SK-N-SH (cell line): ENCODE measurements around the gene LILRA6. TPM values are rescaled to one million over a fixed set of nuclear protein-coding genes. Genes with fewer than 3 reads are reported as not detected.
"Not testable (repeated sequence)": the region's sequence is repeated elsewhere in the genome, so short reads cannot be mapped to it uniquely, and the experiment has no call there.

Experiments
- CTCF ChIA-PET: fragments of 300-600, 350-600 bp; formaldehyde crosslinking; extraction: SDS; loops from one replicate; lab custom pipeline; 2021; lab: Yijun Ruan, JAX
- POLR2A ChIA-PET: fragments of 350-600 bp; sonication (Branson Sonifier 250); formaldehyde crosslinking; extraction: SDS; loops from one replicate; lab custom pipeline; 2020; ENCODE audit warnings: antibody characterized with exemption, inconsistent platforms; lab: Yijun Ruan, JAX
- DNase-seq: peaks from one replicate; pipeline ENCODE4 v3.0.0; 2012
- H2AFZ ChIP-seq: fragments of 200-600 bp; sonication (generic); 2 replicates; pipeline ENCODE4 v1.8.1; 2016; ENCODE audit warnings: antibody characterized with exemption, mild to moderate bottlenecking, low read depth
- H3F3A ChIP-seq: fragments of 200-600 bp; sonication (generic); replicated peaks from 2 replicates; pipeline ENCODE3; 2016; ENCODE audit warnings: antibody characterized with exemption, mild to moderate bottlenecking; ENCODE audit not compliant: insufficient read depth
- H3K27ac ChIP-seq, 2 experiments: fragments of 200-500 bp in 1 of 2; fragments of 200-600 bp in 1 of 2; sonication (Bioruptor generic) in 1 of 2; sonication (generic), shearing (Covaris generic) in 1 of 2; 2 replicates each; pipeline versions ENCODE4 v1.5.1 to v1.6.1; 2014 to 2016; ENCODE audit warnings: low read depth in 2 of 2, inconsistent platforms in 1 of 2, low read length in 1 of 2, mild to moderate bottlenecking in 1 of 2, mixed read lengths in 1 of 2
- H3K27me3 ChIP-seq: fragments of 200-600 bp; sonication (generic), shearing (Covaris generic); 2 replicates; pipeline ENCODE4 v1.6.1; 2016; ENCODE audit warnings: mixed run types; ENCODE audit not compliant: insufficient read depth
- H3K36me3 ChIP-seq, 2 experiments: fragments of 200-500 bp in 1 of 2; fragments of 200-600 bp in 1 of 2; sonication (Bioruptor generic) in 1 of 2; sonication (generic) in 1 of 2; replicated peaks in 1 of 2; 2 replicates each; pipeline versions ENCODE3 to v1.5.1; 2014 to 2016; ENCODE audit warnings: low read length in 1 of 2, mild to moderate bottlenecking in 1 of 2; ENCODE audit not compliant: insufficient read depth in 2 of 2, control insufficient read depth in 1 of 2
- H3K4me1 ChIP-seq, 2 experiments: fragments of 200-500 bp in 1 of 2; fragments of 200-600 bp in 1 of 2; sonication (Bioruptor generic) in 1 of 2; sonication (generic), shearing (Covaris generic) in 1 of 2; 2 replicates each; pipeline versions ENCODE4 v1.5.1 to v1.6.1; 2014 to 2016; ENCODE audit warnings: low read depth in 1 of 2, low read length in 1 of 2, mixed run types in 1 of 2; ENCODE audit not compliant: insufficient read depth in 2 of 2, control insufficient read depth in 1 of 2
- H3K4me2 ChIP-seq: fragments of 200-600 bp; sonication (generic), shearing (Covaris generic); 2 replicates; pipeline ENCODE4 v1.6.1; 2017; ENCODE audit warnings: mixed run types
- H3K4me3 ChIP-seq, 2 experiments: fragments of 200-500 bp in 1 of 2; fragments of 200-600 bp in 1 of 2; sonication (Bioruptor generic) in 1 of 2; sonication (generic), shearing (Covaris generic) in 1 of 2; 2 replicates each; pipeline versions ENCODE4 v1.5.1 to v1.8.1; 2014 to 2016; ENCODE audit warnings: low read depth in 2 of 2, inconsistent platforms in 1 of 2, low read length in 1 of 2, mild to moderate bottlenecking in 1 of 2, mixed read lengths in 1 of 2, moderate library complexity in 1 of 2
- H3K79me2 ChIP-seq: fragments of 200-600 bp; sonication (generic); 2 replicates; pipeline ENCODE4 v1.8.1; 2017; ENCODE audit warnings: mild to moderate bottlenecking; ENCODE audit not compliant: insufficient read depth
- H3K9ac ChIP-seq: fragments of 200-600 bp; sonication (generic); 2 replicates; pipeline ENCODE4 v1.6.1; 2017; ENCODE audit warnings: mixed run types
- H3K9me2 ChIP-seq: fragments of 200-600 bp; sonication (generic); 2 replicates; pipeline ENCODE4 v1.6.1; 2017; ENCODE audit warnings: mixed run types
- H3K9me3 ChIP-seq: fragments of 200-600 bp; sonication (generic); 2 replicates; pipeline ENCODE4 v1.6.1; 2017; ENCODE audit warnings: mixed run types, mild to moderate bottlenecking, moderate library complexity
- H4K20me1 ChIP-seq: fragments of 200-600 bp; sonication (generic); 2 replicates; pipeline ENCODE4 v1.6.1; 2017; ENCODE audit warnings: mild to moderate bottlenecking, mixed run types; ENCODE audit not compliant: insufficient read depth
- CHD2 ChIP-seq: fragments of 150-350 bp; IDR thresholded peaks from 2 replicates; pipeline ENCODE4 v1.6.1; 2018; ENCODE audit warnings: low read length; ENCODE audit not compliant: partially characterized antibody
- EP300 ChIP-seq, 2 experiments: IDR thresholded peaks; 2 replicates each; pipeline versions ENCODE4 v1.4.0 to v1.6.1; 2012; ENCODE audit warnings: borderline replicate concordance in 1 of 2, low read depth in 1 of 2, low read length in 1 of 2
- NRF1 ChIP-seq: IDR thresholded peaks from 2 replicates; pipeline ENCODE4 v1.6.1; 2012; ENCODE audit warnings: low read depth, mild to moderate bottlenecking, low read length
- SIN3A ChIP-seq: IDR thresholded peaks from 2 replicates; pipeline ENCODE4 v1.6.1; 2012; ENCODE audit warnings: low read depth, mild to moderate bottlenecking, low read length, moderate library complexity, borderline replicate concordance
- TAF1 ChIP-seq: IDR thresholded peaks from 2 replicates; pipeline ENCODE4 v1.6.1; 2012; ENCODE audit warnings: low read depth, mild to moderate bottlenecking, low read length, moderate library complexity, borderline replicate concordance
- WGBS: methylation state at CpG from one replicate; pipeline ENCODE4 v1.1.6; 2017; ENCODE audit warnings: low lambda C conversion rate; 5-methylcytosine and 5-hydroxymethylcytosine counted together
- polyA plus RNA-seq, 3 experiments: library from polyadenylated mRNA; depleted of rRNA; stranded (reverse); fragments of >200 nt; gene quantifications; 2 replicates each; pipeline ENCODE4 v1.2.3, GENCODE V29; 2012
- TF ChIP-seq, protein P1 (sequence below): fragments of 200-600 bp; sonication (generic); IDR thresholded peaks from 2 replicates; pipeline ENCODE4 v1.6.1; 2017; ENCODE audit warnings: antibody characterized with exemption, mild to moderate bottlenecking, moderate library complexity
- TF ChIP-seq, protein P2 (sequence below): IDR thresholded peaks from 2 replicates; pipeline ENCODE4 v1.4.0; 2012; ENCODE audit warnings: low read depth

The LILRA6 gene
- polyA plus RNA-seq, 1 of the 3 experiments (the other 2 are of a cell fraction) = not detected

DNA sequence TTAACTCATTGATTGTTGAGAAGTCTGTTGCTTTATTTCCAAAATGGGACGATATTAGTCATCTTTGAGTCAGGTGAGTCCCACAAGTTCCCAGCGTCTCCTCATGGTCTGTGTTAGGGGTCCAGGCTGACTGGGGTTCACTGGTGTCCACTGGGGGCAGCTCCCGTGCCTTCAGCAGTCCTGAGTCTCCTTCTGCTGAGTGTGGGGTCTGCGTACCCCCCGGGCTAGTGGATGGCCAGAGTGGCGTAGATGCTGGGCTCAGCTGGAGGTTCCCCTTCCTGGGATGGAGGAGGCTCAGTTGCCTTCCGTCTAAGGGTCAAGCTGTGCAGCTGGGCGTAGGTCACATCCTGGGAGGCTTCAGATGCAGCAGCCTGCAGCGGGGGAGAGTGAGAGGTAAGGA, 25.7 kb downstream of the LILRA6 start:
- Histone ChIP-seq H3F3A (no peaks in the 10 kb centered on the region), H4K20me1 (no peaks in the 10 kb centered on the region), H3K27ac (no peak overlapping the region), H3K36me3 (no peaks in the 10 kb centered on the region), H3K4me1 (peaks cover 0 to 3% of the 10 kb centered on the region in 2 experiments; a peak in 1 of 4 replicates), H3K27me3 (no peaks in the 10 kb centered on the region), H3K9ac (no peak overlapping the region), H3K9me3 (no peaks in the 10 kb centered on the region), H2AFZ (no peak overlapping the region), H3K9me2 (no peaks in the 10 kb centered on the region), H3K4me3 (no peak overlapping the region)
- no peak for DNase-seq
- POLR2A ChIA-PET = interaction anchor here (0.6 kb wide), 1 partner anchor 887 kb away, joined by 3 read pairs; no protein-coding TSS in a partner anchor
- WGBS = 80% methylated on average over 9 of the region's 9 CpGs
- TF ChIP-seq SIN3A = no peak
- no peak for TF ChIP-seq NRF1
- TF ChIP-seq, protein P1, sequence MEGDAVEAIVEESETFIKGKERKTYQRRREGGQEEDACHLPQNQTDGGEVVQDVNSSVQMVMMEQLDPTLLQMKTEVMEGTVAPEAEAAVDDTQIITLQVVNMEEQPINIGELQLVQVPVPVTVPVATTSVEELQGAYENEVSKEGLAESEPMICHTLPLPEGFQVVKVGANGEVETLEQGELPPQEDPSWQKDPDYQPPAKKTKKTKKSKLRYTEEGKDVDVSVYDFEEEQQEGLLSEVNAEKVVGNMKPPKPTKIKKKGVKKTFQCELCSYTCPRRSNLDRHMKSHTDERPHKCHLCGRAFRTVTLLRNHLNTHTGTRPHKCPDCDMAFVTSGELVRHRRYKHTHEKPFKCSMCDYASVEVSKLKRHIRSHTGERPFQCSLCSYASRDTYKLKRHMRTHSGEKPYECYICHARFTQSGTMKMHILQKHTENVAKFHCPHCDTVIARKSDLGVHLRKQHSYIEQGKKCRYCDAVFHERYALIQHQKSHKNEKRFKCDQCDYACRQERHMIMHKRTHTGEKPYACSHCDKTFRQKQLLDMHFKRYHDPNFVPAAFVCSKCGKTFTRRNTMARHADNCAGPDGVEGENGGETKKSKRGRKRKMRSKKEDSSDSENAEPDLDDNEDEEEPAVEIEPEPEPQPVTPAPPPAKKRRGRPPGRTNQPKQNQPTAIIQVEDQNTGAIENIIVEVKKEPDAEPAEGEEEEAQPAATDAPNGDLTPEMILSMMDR = no peak
- TF ChIP-seq TAF1 = no peak
- no peak for TF ChIP-seq EP300 (IDR thresholded peaks at IDR 0.05; ENCODE audit: borderline replicate concordance in 1 of 2, low read depth in 1 of 2, low read length in 1 of 2)
- TF ChIP-seq, protein P2, sequence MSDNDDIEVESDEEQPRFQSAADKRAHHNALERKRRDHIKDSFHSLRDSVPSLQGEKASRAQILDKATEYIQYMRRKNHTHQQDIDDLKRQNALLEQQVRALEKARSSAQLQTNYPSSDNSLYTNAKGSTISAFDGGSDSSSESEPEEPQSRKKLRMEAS = no peak
- TF ChIP-seq CHD2 = no peak
- TF ChIP-seq, all 33 proteins: peak for 0
- H3K4me2 ChIP-seq = no peak overlapping the region
- CTCF ChIA-PET = no interaction called here
- no peaks in the 10 kb centered on the region for H3K79me2 ChIP-seq

DNA sequence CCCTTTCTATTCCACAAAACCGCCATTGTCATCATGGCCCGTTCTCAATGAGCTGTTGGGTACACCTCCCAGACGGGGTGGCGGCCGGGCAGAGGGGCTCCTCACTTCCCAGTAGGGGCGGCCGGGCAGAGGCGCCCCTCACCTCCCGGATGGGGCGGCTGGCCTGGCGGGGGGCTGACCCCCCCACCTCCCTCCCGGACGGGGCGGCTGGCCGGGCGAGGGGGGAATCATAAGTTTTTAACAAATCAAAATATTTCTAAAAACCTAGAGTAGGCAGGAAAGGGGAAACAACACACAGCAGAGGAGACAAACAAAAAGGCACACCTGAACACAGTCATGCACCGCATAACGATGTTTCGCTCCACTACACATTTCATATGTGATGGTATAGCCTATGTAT, 27.9 kb downstream of the LILRA6 start:
- DNase-seq, POLR2A ChIA-PET, H3F3A ChIP-seq, H2AFZ ChIP-seq, H3K4me3 ChIP-seq, H3K9me3 ChIP-seq, H3K4me2 ChIP-seq, CTCF ChIA-PET, H3K9me2 ChIP-seq, H3K9ac ChIP-seq, H3K27me3 ChIP-seq, H3K27ac ChIP-seq, H3K36me3 ChIP-seq: not testable (repeated sequence)
- H4K20me1 ChIP-seq = peaks cover 18% of the 10 kb centered on the region
- WGBS = 95% methylated on average over 12 of the region's 19 CpGs
- H3K79me2 ChIP-seq = peaks cover 15% of the 10 kb centered on the region; the same call in 1 of the 2 replicates
- peaks cover 4 to 17% of the 10 kb centered on the region in 2 experiments; a peak in 2 of 4 replicates for H3K4me1 ChIP-seq

DNA sequence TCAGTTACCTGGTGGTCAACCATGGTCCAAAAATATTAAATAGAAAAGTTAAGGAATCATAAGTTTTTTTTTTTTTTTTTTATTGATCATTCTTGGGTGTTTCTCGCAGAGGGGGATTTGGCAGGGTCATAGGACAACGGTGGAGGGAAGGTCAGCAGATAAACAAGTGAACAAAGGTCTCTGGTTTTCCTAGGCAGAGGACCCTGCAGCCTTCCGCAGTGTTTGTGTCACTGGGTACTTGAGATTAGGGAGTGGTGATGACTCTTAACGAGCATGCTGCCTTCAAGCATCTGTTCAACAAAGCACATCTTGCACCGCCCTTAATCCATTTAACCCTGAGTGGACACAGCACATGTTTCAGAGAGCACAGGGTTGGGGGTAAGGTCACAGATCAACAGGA, 28.4 kb downstream of the LILRA6 start:
- Histone ChIP-seq H4K20me1 (peaks cover 24% of the 10 kb centered on the region), H3K79me2 (peaks cover 15% of the 10 kb centered on the region; the same call in 1 of the 2 replicates), H3K4me1 (peaks cover 10 to 22% of the 10 kb centered on the region in 2 experiments; a peak in 3 of 4 replicates)
- H3K4me2 ChIP-seq, H2AFZ ChIP-seq, H3K9me3 ChIP-seq, H3K9me2 ChIP-seq, H3K9ac ChIP-seq, H3K27ac ChIP-seq, H3K4me3 ChIP-seq, POLR2A ChIA-PET, CTCF ChIA-PET, H3K27me3 ChIP-seq, DNase-seq, H3K36me3 ChIP-seq, H3F3A ChIP-seq: not testable (repeated sequence)
- WGBS = 61% methylated on average over 4 of the region's 5 CpGs
